Sigmoid colon (tissue), 7 donors: ENCODE measurements around the gene DOLPP1. TPM values are rescaled to one million over a fixed set of nuclear protein-coding genes. Genes with fewer than 3 reads are reported as not detected.

ENCODE experiments used
- DNase-seq: peaks from one replicate; pipeline ENCODE4 v3.0.0-alpha.2; 2019
- H3K27ac ChIP-seq, 4 donors: fragments of 200-600 bp; sonication (generic); one replicate each; pipeline ENCODE4 v1.5.1; 2016 to 2019; ENCODE audit warnings: mild to moderate bottlenecking in 1 of 4
- H3K27me3 ChIP-seq, 3 donors: fragments of 200-600 bp; sonication (generic); one replicate each; pipeline ENCODE4 v1.5.1; 2019; ENCODE audit warnings: mild to moderate bottlenecking in 1 of 3
- H3K36me3 ChIP-seq, 4 donors: fragments of 200-600 bp; sonication (generic); one replicate each; pipeline ENCODE4 v1.5.1; 2016 to 2019
- H3K4me1 ChIP-seq, 4 donors: fragments of 200-600 bp; sonication (generic); one replicate each; pipeline ENCODE4 v1.5.1; 2017 to 2019
- H3K4me3 ChIP-seq, 4 donors: fragments of 200-600 bp; sonication (generic); one replicate each; pipeline ENCODE4 v1.5.1; 2017 to 2019; ENCODE audit warnings: mild to moderate bottlenecking in 2 of 4, moderate library complexity in 1 of 4
- H3K9me3 ChIP-seq, 4 donors: fragments of 200-600 bp in 3 of 4; sonication (generic) in 3 of 4; one replicate each; pipeline versions ENCODE4 v1.5.1 to v1.6.1; 2013 to 2019
- EP300 ChIP-seq, 4 donors: sonication (generic); formaldehyde crosslinking; IDR thresholded peaks; one replicate each; pipeline ENCODE4 v1.6.1; 2017; ENCODE audit warnings: antibody characterized with exemption in 4 of 4
- POLR2A ChIP-seq, 2 donors: fragments of 450-650 bp; IDR thresholded peaks; one replicate each; pipeline ENCODE4 v1.6.1; 2016; ENCODE audit warnings: antibody characterized with exemption in 2 of 2, mild to moderate bottlenecking in 2 of 2, moderate library complexity in 2 of 2
- POLR2AphosphoS5 ChIP-seq, 4 donors: sonication (generic); formaldehyde crosslinking; IDR thresholded peaks; one replicate each; pipeline ENCODE4 v1.6.1; 2017; ENCODE audit warnings: antibody characterized with exemption in 4 of 4
- WGBS, 2 donors: extraction: QIAGEN DNeasy Blood & Tissue Kit; methylation state at CpG; one replicate each; pipeline ENCODE4 v1.1.7; 2013; 5-methylcytosine and 5-hydroxymethylcytosine counted together
- intact Hi-C: fragments of 100-400 bp; cut with DNase I; formaldehyde crosslinking; loops from one replicate; pipeline ENCODE4 v1.15.1; 2023
- polyA plus RNA-seq, 3 donors: library from polyadenylated mRNA; stranded (reverse); fragments of 200-250 nt; gene quantifications; one replicate each; pipeline ENCODE4 v1.2.3, GENCODE V29; 2013
- total RNA-seq, 4 donors: library from RNA; depleted of rRNA; stranded (reverse); fragments of >200 nt; gene quantifications; one replicate each; pipeline ENCODE4 v1.1.0, GENCODE V29; 2016
- TF ChIP-seq, protein P1 (sequence below), 4 experiments: fragments of 450-650 bp in 3 of 4; fragments of 200-600 bp in 1 of 4; IDR thresholded peaks; one replicate each; pipeline ENCODE4 v1.5.1; 2016 to 2019; ENCODE audit warnings: antibody characterized with exemption in 4 of 4, mild to moderate bottlenecking in 3 of 4, moderate library complexity in 2 of 4
- donor health status: healthy with polysubstance abuse.
- donor health status: Bipolar disorder and iron deficiency.
- donor health status: healthy.

The DOLPP1 gene
- total and polyA plus RNA-seq, 7 donors: 2.3 to 39.4 (median 4.3) TPM

DNA sequence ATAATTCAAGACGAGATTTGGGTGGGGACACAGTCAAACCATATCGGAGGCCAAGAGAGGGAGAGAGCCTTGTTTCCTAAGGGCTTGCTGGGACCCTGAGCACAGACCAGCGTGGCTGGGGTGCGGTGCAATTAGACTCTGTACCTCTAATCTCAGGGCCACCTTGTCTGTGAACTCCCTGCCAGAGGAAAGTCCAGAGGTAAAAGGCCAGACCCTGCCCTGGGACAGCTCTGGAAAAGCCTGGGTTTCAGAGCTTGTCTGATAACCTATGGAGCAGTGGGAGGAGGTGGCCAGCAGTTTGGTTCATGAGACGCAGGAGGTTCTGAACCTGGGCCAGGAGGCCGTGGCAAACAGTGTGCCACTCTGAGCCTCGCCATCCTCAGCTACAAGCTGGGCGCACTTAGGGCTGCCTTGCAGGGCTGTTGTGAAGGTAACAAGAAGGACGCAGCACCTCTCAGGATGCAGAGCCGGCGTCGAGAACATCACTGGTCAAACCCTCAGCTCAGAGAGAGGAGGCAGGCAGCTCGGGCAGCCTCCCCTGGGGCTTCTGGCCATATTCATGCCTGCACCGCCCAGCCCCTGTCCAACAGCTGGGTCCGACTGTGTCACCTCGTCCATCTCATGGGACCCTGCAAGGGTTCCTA, 4.8 kb upstream of the DOLPP1 start:
- DNase-seq: no peak
- H3K9me3 ChIP-seq: no peaks in the 10 kb centered on the region
- 71 to 86% methylated on average over 16 of the region's 16 CpGs for WGBS, 2 donors
- H3K4me3 ChIP-seq: no peak overlapping the region
- intact Hi-C loops: no loop called here
- peaks cover 0 to 9% (median 3%) of the 10 kb centered on the region in 4 donors for H3K4me1 ChIP-seq
- no peaks in the 10 kb centered on the region for H3K27me3 ChIP-seq
- no peak overlapping the region for H3K27ac ChIP-seq
- H3K36me3 ChIP-seq: peaks cover 0 to 8% (median 2%) of the 10 kb centered on the region in 4 donors
- TF ChIP-seq, protein P1, sequence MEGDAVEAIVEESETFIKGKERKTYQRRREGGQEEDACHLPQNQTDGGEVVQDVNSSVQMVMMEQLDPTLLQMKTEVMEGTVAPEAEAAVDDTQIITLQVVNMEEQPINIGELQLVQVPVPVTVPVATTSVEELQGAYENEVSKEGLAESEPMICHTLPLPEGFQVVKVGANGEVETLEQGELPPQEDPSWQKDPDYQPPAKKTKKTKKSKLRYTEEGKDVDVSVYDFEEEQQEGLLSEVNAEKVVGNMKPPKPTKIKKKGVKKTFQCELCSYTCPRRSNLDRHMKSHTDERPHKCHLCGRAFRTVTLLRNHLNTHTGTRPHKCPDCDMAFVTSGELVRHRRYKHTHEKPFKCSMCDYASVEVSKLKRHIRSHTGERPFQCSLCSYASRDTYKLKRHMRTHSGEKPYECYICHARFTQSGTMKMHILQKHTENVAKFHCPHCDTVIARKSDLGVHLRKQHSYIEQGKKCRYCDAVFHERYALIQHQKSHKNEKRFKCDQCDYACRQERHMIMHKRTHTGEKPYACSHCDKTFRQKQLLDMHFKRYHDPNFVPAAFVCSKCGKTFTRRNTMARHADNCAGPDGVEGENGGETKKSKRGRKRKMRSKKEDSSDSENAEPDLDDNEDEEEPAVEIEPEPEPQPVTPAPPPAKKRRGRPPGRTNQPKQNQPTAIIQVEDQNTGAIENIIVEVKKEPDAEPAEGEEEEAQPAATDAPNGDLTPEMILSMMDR (IDR thresholded peaks at IDR 0.05): no peak
- TF ChIP-seq EP300 (IDR thresholded peaks at IDR 0.05) (no peak), POLR2A (IDR thresholded peaks at IDR 0.05) (no peak), POLR2AphosphoS5 (IDR thresholded peaks at IDR 0.05) (no peak)

DNA sequence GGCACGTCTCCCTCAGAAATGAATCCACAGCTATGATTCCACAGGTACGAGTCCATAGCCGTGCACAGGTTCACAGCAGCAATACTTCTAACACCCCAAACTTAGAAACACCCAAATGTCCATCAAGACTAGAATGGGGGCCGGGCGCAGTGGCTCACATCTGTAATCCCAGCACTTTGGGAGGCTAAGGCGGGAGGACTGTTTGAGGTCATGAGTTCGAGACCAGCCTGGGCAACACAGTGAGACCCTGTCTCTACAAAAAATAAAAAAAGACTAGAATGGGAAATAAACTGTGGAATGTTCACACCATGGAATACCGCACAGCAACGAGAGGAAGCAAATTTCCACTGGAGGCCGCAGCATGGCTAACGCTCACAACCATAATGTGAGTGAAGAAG, 4.3 kb upstream of the DOLPP1 start:
- no peak for DNase-seq
- intact Hi-C loops: no loop called here

DNA sequence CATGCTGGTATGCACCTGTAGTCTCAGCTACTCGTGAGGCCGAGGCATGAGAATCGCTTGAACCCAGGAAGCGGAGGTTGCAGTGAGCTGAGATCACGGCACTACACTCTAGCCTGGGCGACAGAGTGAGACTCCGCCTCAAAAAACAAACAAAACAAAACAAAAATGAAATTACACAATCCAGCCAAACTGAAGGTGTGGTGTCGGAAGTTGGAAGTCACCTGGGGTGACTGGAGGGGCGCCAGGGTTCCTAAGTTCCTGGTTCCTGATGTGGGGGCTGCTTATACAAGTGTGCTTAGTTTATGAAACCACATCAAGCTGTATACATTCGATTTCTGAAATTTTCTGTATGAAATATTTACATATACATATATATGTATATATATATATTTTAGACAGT, 3.7 kb upstream of the DOLPP1 start:
- Histone ChIP-seq H3K27me3 (no peaks in the 10 kb centered on the region), H3K4me3 (no peak overlapping the region), H3K4me1 (peaks cover 0 to 18% (median 13%) of the 10 kb centered on the region in 4 donors), H3K36me3 (no peaks in the 10 kb centered on the region), H3K27ac (no peak overlapping the region), H3K9me3 (no peaks in the 10 kb centered on the region)
- intact Hi-C loops: no loop called here
- TF ChIP-seq EP300 (IDR thresholded peaks at IDR 0.05): no peak
- TF ChIP-seq, protein P1 (IDR thresholded peaks at IDR 0.05): no peak
- no peak for TF ChIP-seq POLR2AphosphoS5 (IDR thresholded peaks at IDR 0.05)
- no peak for TF ChIP-seq POLR2A (IDR thresholded peaks at IDR 0.05)
- DNase-seq: no peak
- whole genome bisulfite sequencing, 2 donors: 21 to 71% methylated on average over 10 of the region's 10 CpGs

More for the DNA sequence above, 4.3 kb upstream of the DOLPP1 start:
- H3K4me1 ChIP-seq: peaks cover 0 to 12% (median 7%) of the 10 kb centered on the region in 4 donors
- no peak overlapping the region for H3K27ac ChIP-seq
- peaks cover 0 to 3% (median 0%) of the 10 kb centered on the region in 4 donors for H3K36me3 ChIP-seq
- 95 to 96% methylated on average over 11 of the region's 11 CpGs for WGBS, 2 donors
- H3K27me3 ChIP-seq: no peaks in the 10 kb centered on the region
- H3K4me3 ChIP-seq: no peak overlapping the region
- H3K9me3 ChIP-seq: no peaks in the 10 kb centered on the region
- no peak for TF ChIP-seq POLR2AphosphoS5 (IDR thresholded peaks at IDR 0.05)
- no peak for TF ChIP-seq POLR2A (IDR thresholded peaks at IDR 0.05)
- TF ChIP-seq, protein P1 (IDR thresholded peaks at IDR 0.05): no peak
- TF ChIP-seq EP300 (IDR thresholded peaks at IDR 0.05): no peak

DNA sequence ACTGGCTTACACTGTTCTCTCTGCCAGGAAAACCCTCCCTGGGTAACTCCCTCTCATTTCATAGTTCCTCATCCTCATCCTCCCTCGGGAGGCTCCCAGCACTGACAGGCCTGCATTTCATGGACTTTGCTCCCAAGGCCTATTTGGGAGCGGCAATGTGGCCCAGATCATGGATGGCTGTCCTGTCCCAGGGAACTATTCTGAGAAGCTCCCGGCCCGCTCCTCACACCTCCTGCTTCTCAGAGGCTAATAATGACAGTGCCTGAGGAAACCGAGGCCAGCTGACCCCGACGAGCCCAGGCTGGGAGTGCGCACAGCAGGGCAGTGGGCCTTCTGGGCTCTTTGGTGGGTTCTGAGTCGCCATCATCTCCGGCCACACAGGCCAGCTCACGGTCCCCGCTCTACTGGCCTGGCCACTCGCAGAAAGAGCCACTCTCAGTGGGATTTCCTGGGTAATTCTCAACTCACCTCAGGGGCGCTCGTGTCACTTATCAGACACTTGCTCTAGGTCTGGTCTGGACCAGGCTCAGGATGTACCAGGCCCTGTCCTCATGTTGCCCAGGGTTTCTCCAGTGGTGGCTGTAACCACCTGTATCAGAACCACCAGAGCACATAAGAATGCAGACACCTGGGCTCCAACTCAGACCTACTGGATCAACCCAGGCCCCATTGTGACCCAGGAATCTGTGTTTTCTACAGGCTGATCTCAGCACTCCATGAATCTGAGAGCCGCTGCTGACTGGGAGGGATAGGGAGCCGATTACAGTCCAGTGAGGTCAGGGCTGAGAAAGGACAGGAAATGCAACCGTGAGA, 2.0 kb upstream of the DOLPP1 start:
- Histone ChIP-seq H3K27ac (no peak overlapping the region), H3K9me3 (no peaks in the 10 kb centered on the region), H3K4me1 (peaks cover 0 to 23% (median 17%) of the 10 kb centered on the region in 4 donors), H3K36me3 (no peaks in the 10 kb centered on the region), H3K27me3 (no peaks in the 10 kb centered on the region), H3K4me3 (no peak overlapping the region)
- TF ChIP-seq, protein P1 (IDR thresholded peaks at IDR 0.05): no peak
- TF ChIP-seq EP300 (IDR thresholded peaks at IDR 0.05) (no peak), POLR2AphosphoS5 (IDR thresholded peaks at IDR 0.05) (no peak), POLR2A (IDR thresholded peaks at IDR 0.05) (no peak)
- intact Hi-C loops: no loop called here
- WGBS, 2 donors: 61 to 82% methylated on average over 18 of the region's 18 CpGs
- no peak for DNase-seq
